HG02623 (cell line): ENCODE results near the gene C2orf68.
A peak's percentile ranks its signal among the peaks of the same experiment; 100 is the strongest.
"Not testable (repeated sequence)": the region's sequence is repeated elsewhere in the genome, so short reads cannot be mapped to it uniquely, and the experiment has no call there.

Experiments used
- ATAC-seq: cut with Tn5 transposase; IDR thresholded peaks from one replicate; pipeline ENCODE4 v1.9.1; 2021; ENCODE audit warnings: moderate library complexity; ENCODE audit not compliant: unreplicated experiment

The C2orf68 gene

DNA sequence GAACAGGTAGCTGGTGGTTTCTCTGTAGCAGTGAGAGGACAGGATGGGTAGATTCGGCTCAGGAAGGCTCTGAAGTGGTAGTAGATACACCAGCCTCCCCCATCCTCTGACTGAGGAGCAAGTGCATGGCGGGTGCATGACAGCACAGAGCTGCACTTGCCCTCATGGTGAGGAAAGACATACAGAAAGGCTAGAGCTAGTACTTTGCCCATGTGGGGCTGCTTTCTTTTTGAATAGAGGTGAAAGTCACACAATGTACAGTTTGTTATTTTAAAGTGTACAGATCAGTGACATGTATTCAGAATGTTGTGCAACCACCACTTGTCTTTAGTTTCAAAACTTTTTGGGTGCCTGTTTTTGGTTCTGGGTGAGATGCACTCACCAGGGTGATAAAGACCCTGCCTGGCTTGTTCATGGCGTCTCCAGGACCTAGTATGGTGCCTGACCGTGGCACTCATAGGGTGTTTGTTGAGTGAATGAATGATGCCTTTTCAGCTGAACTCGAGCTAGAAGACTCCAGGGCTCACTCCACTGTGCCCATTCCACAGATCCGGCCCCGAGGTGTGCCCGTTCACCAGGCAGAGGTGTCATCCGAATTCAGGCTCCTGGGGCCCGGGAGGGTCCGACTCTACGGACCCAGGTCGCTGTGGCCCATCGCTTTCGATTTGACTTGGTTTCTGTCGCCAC lies 28.1 kb downstream of the C2orf68 start:
- ATAC-seq = peak; percentile 51

DNA sequence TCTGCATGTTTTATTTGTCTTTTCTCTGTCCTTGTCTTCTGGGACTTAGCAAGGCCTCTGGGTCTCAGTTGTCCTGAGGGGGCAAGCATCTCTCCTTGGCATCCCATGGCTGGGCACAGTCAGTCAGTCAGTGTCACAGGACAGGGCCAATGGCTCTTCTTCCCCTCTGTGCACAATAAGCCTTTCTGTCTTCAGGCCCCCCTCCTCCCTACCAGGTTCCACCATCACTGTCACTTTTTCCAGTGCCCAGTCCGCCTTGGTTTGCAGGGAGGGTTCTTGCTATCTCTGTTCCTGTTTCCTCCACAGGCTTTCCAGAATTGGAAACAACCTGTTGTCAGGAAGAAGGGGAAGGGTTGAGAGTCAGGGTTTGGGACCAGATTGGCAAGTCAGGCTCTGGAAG lies 29.4 kb downstream of the C2orf68 start:
- ATAC-seq = no peak

- no peak for ATAC-seq
Observed at GRCh38 chr2:85580206-85580605, 31.7 kb downstream of the C2orf68 start.

DNA sequence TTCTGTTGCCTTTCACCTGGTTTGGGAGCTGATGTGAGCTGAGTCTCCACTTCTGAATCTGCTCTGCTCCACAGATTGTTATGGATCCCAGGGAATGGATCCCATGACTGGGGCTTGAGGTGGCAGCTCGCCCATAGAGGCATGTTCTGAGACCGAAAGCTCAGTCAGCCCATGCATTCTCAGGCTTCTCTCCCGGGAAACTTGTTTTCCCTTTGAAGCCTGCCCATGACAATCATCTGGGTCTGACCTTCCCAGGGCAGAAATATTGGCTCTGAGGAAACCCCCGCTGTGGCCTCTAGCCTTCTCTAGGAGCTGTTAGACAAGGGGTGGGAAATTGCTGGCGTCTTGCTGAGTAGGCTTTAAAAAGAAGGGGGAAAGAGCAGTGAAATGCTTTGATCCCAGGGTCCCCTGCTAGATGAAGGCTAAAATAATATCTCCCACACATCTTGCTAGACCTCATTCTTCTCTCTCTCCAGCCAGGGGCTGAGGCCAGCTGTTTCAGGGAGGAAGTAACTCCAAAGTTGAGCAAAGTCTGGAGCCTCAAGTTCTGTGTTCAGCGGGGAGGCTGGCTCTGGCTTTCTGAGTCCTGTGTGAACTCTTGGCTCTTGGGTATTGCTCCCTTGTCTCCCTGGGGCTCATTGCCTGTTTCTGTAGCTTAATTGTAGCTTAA lies 32.5 kb downstream of the C2orf68 start:
- ATAC-seq = no peak

DNA sequence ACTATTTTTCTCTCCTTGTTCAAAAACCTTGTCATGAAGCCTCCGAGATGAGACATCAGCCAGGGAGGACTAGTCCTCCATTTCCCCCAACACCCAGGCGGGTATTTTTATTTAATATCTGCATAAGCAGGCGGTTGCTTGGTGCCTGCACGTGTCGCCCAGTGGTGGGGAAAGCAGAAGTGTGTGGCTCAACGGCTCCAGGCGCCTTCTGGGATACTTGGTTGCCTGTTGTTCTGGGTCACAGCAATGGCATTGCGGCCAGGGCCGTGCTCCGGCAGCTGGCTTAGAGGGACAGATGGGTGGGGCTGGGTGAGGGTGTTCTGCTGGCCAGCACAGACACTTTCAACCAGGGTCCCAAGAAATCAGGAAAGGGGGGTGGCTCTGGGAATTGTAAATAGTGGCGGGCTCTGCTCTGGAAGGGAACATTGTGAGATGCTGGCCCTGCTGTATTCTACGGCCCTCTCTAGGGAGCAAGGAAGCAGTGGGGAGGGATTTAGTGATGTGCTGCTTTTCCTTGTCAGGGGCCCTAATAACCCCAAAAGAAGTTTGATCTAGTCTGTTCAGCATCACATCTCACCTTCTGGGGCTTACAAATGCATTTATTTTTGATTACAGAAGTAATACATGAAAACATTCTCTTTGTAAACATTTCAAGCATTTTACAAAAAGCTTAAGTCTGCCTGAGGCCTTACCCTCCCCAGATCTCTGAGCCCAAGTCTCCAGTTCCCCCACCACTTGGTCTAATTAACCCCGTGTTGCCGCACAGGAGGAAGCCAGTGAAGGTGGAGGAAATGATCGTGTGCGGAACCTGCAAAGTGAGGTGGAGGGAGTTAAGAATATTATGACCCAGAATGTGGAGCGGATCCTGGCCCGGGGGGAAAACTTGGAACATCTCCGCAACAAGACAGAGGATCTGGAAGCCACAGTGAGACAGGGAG lies 33.4 kb downstream of the C2orf68 start:
- no peak for ATAC-seq

- no peak for ATAC-seq
Observed at GRCh38 chr2:85577386-85578242, 34.3 kb downstream of the C2orf68 start, which contains the start of gene VAMP8. Gene VAMP8 (plus strand): TSS chr2:85577586. CDS start chr2:85577647, 61 bp downstream.

DNA sequence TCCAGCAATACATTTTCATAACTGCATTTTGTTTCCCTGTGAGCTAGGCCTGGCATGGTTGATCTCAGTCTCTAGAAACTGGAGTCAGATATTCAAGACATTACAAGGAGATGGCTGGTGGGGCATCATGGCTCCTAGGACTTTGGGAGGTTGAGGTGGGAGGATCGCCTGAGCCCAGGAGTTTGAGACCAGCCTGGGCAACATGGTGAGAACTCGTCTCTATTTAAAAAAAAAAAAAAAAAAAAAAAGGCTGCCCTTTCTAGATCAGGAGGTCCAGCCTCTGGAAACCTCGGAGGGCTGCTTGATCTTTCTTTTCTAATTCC lies 34.8 kb downstream of the C2orf68 start:
- no peak for ATAC-seq

DNA sequence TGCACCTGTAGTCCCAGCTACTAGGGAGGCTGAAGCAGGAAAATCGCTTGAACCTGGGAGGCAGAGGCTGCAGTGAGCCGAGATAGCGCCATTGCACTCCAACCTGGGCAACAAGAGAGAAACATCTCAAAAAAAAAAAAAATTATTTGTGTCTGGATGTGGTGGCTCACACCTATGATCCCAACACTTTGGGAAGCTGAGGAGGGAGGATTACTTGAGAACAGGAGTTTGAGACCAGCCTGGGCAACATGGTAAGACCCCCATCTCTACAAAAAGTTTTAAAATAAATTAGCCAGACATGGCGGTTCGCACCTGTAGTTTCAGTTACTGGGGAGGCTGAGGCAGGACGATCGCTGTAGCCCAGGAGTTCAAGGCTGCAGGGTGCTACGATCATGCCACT lies 36.1 kb downstream of the C2orf68 start:
- no peak for ATAC-seq

- no peak for ATAC-seq
Observed at GRCh38 chr2:85566265-85566664, 45.6 kb downstream of the C2orf68 start.

DNA sequence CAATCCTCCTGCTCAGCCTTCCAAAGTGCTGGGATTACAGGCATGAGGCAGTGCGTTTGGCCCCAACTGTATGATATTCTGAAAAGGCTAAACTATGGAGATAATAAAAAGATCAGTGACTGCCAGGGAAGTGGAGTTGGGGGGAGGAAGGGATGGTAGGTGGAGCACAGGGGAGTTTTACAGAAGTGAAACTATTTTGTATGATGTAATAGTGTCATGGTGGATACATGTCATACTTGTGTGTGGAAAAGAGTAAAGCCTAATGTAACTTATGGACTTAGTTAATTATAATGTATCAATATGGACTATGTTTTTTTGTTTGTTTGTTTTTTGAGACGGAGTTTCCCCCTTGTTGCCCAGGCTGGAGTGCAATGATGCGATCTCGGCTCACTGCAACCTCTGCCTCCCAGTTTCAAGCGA lies 47.7 kb downstream of the C2orf68 start:
- ATAC-seq = no peak

DNA sequence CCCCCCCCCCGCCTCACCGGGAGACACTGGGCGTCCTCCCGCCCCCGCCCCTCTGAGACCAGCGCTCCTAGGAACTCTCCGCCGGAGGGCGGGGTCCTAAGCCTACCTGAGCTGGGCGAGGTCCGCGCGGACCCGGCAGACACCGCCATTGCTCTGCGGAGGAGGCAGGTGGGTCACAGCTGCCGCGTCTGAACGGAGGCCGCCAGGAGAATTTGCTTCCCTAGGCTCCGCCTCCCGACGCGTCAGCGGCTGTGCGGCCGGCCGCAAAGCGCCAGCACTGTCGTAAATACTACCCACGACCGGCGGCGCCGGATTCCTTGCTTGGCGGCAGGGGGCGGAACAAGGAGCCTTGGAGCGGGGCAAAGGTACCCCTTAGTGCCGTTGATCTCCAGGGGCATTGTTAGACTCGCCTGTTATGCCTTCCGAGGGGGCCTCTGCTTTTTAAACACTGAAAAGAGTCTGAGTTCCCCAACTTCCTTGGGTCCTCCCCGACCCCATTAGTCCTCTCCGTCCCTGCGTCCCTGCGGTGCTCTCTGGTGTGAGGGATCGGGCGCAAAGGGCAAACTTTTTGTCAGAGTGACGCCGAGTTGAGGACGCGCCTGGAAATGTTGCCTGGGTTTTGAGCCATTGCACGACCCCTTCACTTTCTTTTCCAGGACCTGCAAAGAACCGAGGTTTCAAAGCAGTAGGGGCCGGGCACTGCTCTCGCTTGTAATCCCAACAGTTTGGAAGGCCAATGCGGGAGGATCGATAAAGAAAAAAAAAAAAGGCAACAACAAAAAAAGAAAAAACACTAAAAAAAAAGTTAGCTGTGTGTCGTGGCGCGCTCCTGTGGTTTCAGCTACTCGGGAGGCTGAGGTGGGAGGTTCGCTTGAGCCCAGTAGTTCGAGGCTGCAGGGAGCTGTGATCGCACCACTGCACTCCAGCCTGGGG lies 50.3 kb downstream of the C2orf68 start, which contains the start of gene GGCX:
TSS of gene GGCX (minus strand) at position 214 of the 933 bp plus-strand sequence. CDS start at position 149, 65 bp downstream.
- peak; percentile 87 for ATAC-seq

DNA sequence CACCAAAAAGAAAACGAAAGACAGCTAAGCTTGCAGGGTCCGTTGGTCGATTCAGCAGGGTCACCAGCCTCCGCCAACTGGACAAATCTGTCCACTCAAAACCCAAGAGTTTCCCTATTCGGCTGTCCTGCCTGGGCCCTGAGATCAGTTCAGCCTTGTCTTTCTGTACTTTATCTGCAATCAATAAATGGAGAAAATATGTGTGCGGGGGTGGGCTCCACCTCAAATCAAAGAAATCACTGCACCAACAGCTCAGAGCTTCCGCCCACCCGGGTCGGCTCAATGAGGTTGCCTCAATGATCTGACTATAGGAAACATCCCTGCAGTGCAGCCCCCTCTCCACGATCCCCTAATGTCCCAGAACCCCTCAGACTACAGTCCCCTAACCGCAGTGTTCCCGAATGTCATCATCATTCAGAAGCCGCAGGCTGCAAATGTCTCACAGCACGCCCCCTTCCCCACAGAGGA lies 51.0 kb downstream of the C2orf68 start:
- peak; percentile 5 for ATAC-seq

- ATAC-seq = not testable (repeated sequence)
Observed at GRCh38 chr2:85560403-85560726, 51.5 kb downstream of the C2orf68 start.

GRCh38 chr2:85558160-85558559 lies 53.7 kb downstream of the C2orf68 start:
- no peak for ATAC-seq

DNA sequence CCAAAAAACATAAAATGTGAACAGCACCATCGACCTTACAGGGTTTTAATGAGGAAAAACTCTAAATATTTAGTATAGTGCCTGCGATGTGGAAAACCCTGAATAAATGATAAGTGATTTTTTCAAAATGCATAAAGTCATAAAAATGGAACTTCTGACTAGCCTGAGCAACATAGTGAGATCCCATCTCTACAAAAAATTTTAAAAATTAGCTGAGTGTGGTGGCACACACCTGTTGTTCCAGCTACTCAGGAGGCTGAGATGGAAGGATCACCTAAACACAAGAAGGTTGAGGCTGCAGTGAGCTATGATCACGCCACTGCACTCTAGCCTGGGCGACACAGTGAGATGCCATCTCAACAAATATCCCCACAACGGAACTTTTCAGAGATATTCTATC lies 54.7 kb downstream of the C2orf68 start:
- ATAC-seq = no peak
